Fibroblast of upper back skin (primary cell): ENCODE data around the gene ATP8A2.
"Not testable (repeated sequence)": the region's sequence is repeated elsewhere in the genome, so short reads cannot be mapped to it uniquely, and the experiment has no call there.

ENCODE experiments used
- DNase-seq: peaks from one replicate; pipeline ENCODE4 v3.0.0-alpha.2; 2013

The ATP8A2 gene

GRCh38 chr13:26058704-26059103 is 686.9 kb downstream of the ATP8A2 start:
- DNase-seq, result no peak

- DNase-seq, result no peak
Observed at GRCh38 chr13:26060357-26060756, 688.6 kb downstream of the ATP8A2 start.

GRCh38 chr13:26061256-26061655 is 689.5 kb downstream of the ATP8A2 start:
- DNase-seq, result no peak

GRCh38 chr13:26061947-26062346 is 690.2 kb downstream of the ATP8A2 start:
- DNase-seq, result peak; percentile 77

GRCh38 chr13:26062853-26063444 is 691.2 kb downstream of the ATP8A2 start:
- peak; percentile 64 for DNase-seq

- DNase-seq, result not testable (repeated sequence)
Observed at GRCh38 chr13:26066492-26066891, 694.7 kb downstream of the ATP8A2 start.

GRCh38 chr13:26067601-26068000 is 695.8 kb downstream of the ATP8A2 start:
- DNase-seq, result no peak

- DNase-seq, result not testable (repeated sequence)
Observed at GRCh38 chr13:26068372-26068771, 696.6 kb downstream of the ATP8A2 start.

- DNase-seq, result not testable (repeated sequence)
Observed at GRCh38 chr13:26069642-26070041, 697.9 kb downstream of the ATP8A2 start.

GRCh38 chr13:26071691-26072090 is 699.9 kb downstream of the ATP8A2 start:
- no peak for DNase-seq

GRCh38 chr13:26072335-26072734 is 700.6 kb downstream of the ATP8A2 start:
- DNase-seq, result not testable (repeated sequence)

GRCh38 chr13:26074706-26075105 is 702.9 kb downstream of the ATP8A2 start:
- peak; percentile 40 for DNase-seq
